ENCODE measurements around the gene USP6NL.

The USP6NL gene

GRCh38 chr10:11548065-11548767 lies 63.2 kb downstream of the USP6NL start:
- DNase-seq, result no peak

GRCh38 chr10:11546581-11546980 lies 64.9 kb downstream of the USP6NL start:
- DNase-seq, result no peak

- DNase-seq, result no peak
These were observed 70.2 kb downstream of the USP6NL start for GRCh38 chr10:11541296-11541695.

GRCh38 chr10:11539191-11539868 lies 72.1 kb downstream of the USP6NL start:
- DNase-seq, result no peak

GRCh38 chr10:11538834-11539190 lies 72.6 kb downstream of the USP6NL start:
- DNase-seq, result no peak

- no peak for DNase-seq
These were observed 75.2 kb downstream of the USP6NL start for GRCh38 chr10:11536228-11536627.

GRCh38 chr10:11535346-11535959 lies 76.0 kb downstream of the USP6NL start:
- no peak for DNase-seq

- DNase-seq, result no peak
These were observed 78.1 kb downstream of the USP6NL start for GRCh38 chr10:11533328-11533781.

- no peak for DNase-seq
These were observed 79.1 kb downstream of the USP6NL start for GRCh38 chr10:11532306-11532705.

- DNase-seq, result no peak
These were observed 80.6 kb downstream of the USP6NL start for GRCh38 chr10:11530806-11531205.

DNA sequence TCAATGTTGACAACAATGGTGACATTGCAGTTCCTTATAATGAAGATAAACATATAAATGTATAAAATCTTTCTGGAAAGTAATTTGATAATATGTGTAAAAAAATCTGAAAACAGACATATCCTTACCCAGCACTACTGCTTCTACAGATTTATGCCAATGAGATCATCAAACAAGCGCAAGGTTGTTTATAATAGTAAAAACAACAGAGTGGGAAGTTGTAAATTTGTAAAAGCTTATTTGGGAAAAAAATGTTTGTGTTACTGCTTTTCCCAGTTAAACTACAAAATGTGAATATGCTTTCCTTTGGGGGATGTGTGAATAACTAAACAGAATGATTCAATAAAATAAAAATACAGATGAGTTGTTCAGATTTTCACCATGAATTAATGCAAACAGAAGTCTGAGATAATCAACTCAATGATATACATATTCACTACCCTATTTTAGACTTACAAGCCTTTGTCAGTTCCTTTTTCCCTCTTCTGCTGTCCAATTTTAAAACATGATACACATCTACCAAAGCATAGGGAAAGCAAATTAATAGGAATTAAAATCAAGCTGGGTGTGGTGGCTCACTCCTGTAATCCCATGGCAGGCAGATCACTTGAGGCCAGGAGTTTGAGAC lies 82.1 kb downstream of the USP6NL start:
- DNase-seq, result no peak

DNA sequence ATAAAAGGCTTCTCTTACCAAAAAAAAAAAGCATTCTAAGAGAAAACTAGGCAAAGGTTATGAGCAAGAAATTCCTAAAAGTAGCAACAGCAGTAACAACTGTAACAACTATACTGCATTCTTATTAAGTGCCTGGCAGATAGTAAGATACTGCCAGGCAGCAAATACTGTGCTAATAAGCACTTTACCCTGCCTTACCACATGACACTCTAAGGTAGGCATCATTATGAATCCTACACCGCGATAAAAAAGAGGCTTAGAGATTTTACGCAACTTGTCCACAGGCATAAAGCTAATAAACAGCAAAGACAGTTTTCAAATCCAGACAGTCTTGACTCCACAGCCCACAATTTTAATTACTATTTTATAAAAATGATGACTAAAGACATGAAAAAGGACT lies 83.2 kb downstream of the USP6NL start:
- no peak for DNase-seq

DNA sequence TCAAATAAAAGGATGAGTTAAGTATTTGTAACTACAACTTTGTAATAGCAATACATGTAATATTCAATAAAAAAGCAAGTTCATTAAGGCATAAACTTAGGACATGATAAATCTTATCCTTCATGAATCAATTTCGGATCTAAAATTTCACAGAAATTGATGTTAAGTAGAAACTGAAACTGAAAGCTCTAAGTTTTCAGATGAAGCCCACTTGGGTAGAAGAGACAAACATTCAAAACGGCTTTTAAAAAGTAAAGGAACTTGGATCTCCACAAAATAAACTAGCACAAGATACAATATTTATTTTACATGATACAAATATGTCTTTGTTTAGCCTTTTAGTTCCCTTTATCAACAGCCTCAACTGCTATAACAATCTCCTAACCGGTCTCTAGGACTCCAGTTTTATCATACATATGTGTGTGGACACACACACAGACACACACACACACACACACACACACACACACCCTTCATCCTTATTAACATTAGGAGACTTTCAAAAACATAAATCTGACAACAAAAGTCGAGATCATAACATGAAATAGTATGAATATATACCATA lies 83.7 kb downstream of the USP6NL start:
- no peak for DNase-seq

DNA sequence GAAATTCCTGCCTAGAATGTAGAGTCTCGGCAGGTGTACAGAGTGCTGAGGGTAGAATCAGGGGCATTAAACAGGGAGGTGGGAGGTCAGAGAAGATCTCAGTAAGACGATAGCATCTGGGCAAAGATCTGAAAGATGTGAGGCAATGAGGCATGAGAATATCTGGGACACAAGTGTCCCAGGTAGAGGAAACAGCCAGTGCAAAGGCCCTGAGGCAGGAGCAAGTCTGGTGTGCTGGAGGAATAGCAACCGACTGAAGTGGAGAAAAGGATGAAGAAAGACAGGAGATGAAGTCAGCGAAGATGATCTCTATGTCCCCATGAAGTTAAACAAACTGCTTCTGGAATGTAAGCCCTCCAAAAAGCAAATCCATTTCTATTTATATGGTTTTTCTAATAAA lies 84.4 kb downstream of the USP6NL start:
- no peak for DNase-seq

- no peak for DNase-seq
These were observed 85.9 kb downstream of the USP6NL start for GRCh38 chr10:11525503-11525902.

DNA sequence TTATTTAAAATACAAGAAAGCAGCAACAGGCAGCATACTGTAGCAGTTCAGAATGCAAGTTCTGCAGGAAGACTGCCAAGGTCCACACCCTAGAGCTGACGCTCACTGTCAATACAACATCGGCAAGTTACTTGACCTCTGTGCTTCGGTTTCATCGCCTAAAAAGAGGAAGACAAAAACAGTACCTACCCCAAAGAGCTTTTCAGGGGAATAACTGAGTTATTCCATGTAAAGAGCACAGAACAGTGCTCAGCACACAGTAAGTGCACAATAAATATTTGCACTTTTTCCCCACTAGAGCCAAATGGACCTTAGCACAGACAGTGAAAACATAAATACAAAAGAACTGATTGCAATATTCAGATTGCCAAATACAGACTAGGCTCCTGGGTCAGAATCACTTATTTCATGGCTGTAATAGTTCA lies 88.6 kb downstream of the USP6NL start:
- DNase-seq, result no peak

DNA sequence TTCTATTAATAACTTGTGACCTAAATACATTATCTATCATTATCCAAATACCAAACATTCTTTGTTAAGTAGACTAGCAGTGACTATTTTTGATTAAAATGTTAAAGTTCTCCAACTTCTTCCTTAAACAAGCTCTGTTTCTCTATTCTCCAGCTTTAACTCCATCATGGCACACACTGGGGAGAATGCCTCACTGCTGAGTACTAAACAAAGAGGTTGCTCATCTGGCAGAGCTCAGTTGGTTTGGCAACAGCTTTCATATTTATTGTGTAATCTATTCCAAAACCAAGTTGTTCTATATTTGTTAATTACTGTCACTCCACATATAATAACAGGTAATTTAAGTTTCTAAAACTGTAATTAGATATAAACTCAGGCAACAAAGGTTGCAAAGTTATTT lies 89.6 kb downstream of the USP6NL start:
- no peak for DNase-seq

GRCh38 chr10:11520892-11521291 lies 90.6 kb downstream of the USP6NL start:
- no peak for DNase-seq

GRCh38 chr10:11517150-11517549 lies 94.3 kb downstream of the USP6NL start:
- no peak for DNase-seq

GRCh38 chr10:11516431-11516746 lies 95.1 kb downstream of the USP6NL start:
- DNase-seq, result no peak

GRCh38 chr10:11515596-11516430 lies 95.6 kb downstream of the USP6NL start:
- peak; percentile 15 for DNase-seq

- DNase-seq, result no peak
These were observed 97.7 kb downstream of the USP6NL start for GRCh38 chr10:11513727-11514126.

- DNase-seq, result no peak
These were observed 98.9 kb downstream of the USP6NL start for GRCh38 chr10:11512596-11512995.
